ENCODE measurements around the gene H2BK1.

- TF ChIP-seq CTCF (IDR thresholded peaks at IDR 0.05; ENCODE audit: low read length) (no peak), EZH2 (IDR thresholded peaks at IDR 0.05; ENCODE audit: borderline replicate concordance, low read length) (no peak)
Measured at GRCh38 chr7:151251689-151252560, 41.6 kb upstream of the H2BK1 start.
